ENCODE results near the gene KIF9.
"Not testable (repeated sequence)": the region's sequence is repeated elsewhere in the genome, so short reads cannot be mapped to it uniquely, and the experiment has no call there.

The KIF9 gene, protein sequence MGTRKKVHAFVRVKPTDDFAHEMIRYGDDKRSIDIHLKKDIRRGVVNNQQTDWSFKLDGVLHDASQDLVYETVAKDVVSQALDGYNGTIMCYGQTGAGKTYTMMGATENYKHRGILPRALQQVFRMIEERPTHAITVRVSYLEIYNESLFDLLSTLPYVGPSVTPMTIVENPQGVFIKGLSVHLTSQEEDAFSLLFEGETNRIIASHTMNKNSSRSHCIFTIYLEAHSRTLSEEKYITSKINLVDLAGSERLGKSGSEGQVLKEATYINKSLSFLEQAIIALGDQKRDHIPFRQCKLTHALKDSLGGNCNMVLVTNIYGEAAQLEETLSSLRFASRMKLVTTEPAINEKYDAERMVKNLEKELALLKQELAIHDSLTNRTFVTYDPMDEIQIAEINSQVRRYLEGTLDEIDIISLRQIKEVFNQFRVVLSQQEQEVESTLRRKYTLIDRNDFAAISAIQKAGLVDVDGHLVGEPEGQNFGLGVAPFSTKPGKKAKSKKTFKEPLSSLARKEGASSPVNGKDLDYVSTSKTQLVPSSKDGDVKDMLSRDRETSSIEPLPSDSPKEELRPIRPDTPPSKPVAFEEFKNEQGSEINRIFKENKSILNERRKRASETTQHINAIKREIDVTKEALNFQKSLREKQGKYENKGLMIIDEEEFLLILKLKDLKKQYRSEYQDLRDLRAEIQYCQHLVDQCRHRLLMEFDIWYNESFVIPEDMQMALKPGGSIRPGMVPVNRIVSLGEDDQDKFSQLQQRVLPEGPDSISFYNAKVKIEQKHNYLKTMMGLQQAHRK

DNA sequence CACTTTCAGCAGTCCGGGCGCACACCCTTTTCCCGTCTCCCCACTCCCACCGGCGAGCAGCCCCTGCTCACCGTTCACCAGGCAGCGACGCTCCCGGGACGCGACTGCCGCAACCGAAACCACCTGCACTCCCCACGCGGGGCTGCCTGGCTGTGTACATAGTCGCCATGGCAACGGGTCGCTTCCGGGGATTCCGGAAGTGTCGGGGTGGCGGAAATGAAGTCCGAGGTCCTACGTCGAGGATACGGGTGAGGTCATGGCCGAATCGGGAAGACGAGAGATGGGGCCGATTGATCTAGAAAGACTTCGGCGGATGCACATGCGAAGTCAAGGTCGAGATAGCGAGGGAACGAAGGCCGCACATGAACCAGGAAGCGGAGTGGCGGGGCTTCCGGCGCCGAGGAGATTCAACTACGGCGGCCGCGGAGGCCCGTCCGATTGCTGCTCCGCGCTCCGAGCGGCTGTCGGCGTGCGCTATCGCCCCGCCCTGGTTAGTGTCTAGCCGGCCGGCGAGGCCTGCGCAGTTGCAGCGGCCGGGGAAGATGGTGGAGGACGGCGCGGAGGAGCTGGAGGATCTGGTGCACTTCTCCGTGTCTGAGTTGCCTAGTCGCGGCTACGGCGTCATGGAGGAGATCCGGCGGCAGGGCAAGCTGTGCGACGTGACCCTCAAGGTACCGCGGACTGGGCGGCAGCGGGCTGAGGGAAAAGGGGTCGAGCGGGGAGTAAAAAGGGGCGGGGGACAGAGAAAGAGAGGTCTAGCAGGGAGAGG lies at the start of gene KIF9, which contains the start of gene KLHL18:
Gene KIF9, minus strand, starts transcription at position 376 of the 769 bp plus-strand sequence. CDS start 5,425 bp downstream, outside the sequence.
Gene KLHL18, plus strand, starts transcription at position 521 of the 769 bp plus-strand sequence. Its CDS starts 22 bp downstream, at position 543.
- peak; percentile 95 for DNase-seq (ENCODE audit: low spot score)

DNA sequence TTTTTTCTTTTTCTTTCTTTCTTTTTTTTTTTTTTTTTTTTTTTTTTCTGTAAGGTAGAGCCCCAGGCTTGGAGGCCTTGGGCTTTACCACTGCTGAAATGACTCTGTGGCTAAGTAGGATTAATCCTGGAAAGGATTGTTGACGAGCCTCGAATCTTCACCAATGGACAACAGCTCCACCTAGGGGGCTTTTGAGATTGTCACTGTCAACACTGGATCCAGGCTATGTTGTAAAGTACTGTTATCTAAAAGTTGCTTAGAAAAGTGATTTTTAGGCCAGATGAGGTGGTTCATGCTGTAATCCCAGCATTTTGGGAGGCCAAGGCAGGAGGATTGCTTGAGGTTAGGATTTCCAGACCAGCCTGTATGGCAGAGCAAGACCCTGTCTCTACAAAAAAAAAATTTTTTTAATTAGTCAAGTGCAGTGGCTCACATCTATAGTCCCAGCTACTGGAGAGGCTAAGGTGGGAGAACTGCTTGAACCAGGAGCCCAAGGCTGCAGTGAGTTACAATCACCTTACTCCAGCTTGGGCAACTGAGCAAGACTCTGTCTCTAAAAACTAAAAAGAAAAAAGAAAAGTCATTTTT lies 41.8 kb upstream of the KIF9 start:
- peak; percentile 84 for DNase-seq (ENCODE audit: low spot score)

DNA sequence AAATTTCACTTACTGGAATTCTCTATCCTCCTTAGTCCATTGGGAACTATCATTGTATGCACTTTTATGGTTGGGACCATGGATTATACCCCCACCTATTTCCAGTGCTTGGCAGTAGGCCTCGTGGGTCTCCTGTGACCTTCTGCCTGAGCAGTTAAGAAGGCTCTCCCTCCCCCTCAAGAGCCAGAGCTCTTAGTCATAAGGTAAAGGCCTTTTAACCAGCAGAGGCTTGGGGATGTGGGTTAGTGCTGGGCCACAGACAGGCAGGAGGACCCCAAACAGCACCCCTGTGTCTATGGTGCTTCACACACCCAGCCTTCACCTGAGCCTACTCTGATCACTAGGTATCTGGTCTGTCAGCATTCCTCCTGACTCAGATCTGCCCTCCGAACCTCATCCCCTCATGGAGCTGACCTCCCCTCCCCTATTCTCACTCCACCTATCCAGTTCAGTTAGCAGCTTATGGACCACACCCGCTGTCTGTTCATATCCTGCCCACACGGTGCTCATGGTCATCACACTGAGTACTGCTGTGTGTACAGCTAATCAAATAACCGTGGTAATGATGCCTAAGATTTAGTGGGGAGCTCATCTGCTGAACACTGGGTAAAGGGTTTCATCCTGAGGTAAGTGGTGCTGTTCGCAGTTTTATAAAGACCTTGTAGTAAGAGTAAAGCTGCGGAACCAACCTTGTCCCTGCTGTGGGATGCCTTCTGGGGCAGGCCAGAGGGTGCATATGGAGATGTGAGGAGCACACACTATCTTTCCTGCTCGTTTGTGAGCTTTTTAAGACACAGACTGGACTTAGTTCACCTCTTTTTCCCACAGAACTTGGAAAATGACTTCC lies 41.1 kb upstream of the KIF9 start:
- no peak for DNase-seq (ENCODE audit: low spot score)

DNA sequence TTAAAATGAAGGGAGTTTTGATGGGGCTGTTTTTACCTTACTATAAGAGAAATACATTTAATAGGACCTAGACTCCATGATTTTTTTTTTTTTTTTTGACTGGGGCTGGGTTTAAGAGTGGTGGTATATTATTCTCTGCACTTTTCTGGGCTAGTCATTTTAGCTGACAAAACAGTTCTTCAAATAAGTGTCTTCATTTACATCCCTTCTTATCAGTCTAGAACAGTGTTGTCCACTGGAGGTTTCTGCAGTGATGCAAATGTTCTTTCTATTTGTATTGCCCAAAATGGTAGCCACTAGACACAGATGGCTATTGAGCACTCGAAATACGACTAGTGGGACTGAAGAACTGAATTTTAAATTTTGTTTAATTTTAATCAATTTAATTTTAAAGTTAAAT lies 37.4 kb upstream of the KIF9 start:
- no peak for DNase-seq (ENCODE audit: low spot score)

DNA sequence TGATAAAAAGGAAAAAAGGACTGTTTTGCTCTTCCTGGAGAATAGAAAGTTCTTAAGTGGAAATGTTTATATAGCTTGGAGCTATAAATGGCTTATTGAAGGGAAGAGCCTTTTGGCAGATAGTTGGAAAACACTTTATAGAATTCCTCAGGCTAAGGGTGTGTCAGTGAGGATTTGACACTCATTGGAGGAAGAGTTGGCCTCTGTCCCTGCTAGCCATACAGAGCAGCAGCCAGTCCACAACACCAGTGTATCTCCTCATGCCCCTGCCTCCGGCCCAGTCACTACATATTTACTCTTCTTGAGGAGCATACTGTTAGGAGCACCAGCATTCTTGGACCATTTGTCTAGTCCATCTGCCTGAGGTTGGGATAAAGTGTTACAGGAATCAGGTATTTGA lies 36.3 kb upstream of the KIF9 start:
- no peak for DNase-seq (ENCODE audit: low spot score)

DNA sequence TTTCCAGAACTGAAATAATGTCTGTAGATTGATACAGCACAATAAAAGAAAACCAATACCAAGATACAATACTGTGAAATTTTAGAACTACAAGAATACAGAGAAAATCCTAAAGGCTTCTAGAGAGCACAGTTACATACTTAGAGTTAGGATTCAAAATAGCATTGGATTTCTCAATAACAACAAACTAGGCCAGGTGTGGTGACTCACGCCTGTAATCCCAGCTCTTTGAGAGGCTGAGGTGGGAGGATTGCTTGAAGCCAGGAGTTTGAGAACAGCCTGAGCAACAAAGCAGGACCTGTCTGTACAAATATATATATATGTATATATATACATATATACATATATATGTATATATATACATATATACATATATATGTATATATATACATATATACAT lies 33.6 kb upstream of the KIF9 start:
- not testable (repeated sequence) for DNase-seq (ENCODE audit: low spot score)

DNA sequence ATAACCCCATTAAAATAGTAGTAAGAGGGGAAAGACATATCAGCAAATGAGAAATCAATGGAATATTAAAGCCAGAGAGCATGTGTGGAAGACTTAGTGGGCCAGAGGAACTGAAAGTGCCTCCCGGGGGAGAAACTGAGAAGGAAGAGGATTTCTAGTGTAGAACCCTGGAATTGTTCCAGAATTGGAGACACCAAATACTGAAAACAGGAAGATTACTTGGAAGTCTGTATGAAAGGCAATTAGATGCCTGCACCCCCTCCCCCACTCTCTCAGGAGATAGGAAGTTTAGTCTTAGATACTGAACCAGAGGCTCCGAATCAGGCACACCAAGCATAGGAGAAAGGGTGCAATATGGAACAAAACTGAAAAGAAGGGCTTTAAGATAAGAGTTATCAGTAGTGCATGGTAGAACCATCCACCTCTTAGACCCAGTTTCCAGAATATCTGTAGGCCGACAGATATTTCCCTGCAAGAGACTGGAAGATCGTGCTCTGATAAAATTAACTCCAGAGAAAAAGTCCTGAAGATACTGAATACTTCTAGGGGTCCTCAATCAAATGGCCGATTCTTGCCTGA lies 32.6 kb upstream of the KIF9 start:
- no peak for DNase-seq (ENCODE audit: low spot score)

DNA sequence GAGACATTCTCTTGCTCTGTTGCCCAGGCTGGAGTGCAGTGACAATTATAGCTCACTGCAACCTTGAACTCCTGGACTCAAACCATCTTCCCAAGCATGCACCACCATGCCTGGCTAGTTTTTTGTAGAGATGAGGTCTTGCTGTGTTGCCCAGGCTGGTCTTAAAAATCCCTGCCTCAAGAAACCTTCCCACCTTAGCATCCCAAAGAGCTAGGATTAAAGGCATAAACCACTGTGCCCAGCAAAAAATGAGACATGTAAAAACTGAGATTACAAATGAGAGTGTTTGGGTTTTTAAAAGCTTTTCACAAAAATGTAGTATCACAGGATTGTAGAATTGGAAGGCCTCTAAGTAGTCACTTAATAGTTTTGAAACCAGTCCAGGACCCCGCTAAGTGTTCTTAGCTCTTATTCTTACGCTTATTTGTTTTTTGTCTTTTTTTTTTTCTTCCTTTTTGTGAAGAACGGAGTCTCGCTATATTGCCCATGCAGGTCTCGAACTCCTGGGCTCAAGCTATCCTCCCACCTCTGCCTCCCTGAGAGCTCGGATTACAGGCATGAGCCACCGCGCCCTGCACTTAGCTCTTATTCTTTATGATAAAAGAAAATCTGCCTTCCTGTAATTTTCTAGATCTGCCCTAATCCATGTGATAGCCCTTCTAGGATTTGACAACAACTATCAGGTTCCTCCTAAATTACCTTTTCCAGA lies 31.6 kb upstream of the KIF9 start:
- DNase-seq (ENCODE audit: low spot score) = no peak

DNA sequence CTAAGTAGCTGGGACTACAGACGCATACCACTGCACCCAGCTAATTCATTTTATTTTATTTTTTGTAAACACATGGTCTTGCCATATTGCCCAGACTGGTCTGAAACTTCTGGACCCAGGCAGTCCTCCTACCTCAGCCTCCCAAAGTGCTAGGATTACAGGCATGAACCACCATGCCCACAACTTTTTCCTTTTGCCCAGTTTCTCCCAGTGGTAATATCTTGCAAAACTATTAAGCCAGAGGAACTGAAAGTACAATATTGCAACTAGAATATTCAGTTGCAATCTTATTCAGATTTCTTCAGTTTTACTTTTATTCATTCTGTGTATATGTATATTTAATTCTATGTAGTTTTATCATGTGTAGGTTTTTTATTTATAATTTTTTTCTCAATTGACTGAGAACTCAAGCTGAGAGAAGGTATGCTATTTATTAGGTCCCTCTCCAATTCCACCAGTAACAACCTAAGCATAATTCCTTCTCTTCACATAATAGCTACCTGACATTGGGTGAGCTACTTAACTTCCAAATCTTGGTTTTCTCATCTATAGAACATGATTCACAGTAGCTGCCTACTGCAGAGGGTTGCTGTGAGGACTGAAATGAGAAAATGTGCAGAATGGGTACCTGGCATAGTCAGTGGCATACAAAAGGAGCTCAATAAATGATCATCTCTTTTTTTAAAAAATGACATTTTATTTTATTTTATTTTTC lies 30.9 kb upstream of the KIF9 start:
- no peak for DNase-seq (ENCODE audit: low spot score)

DNA sequence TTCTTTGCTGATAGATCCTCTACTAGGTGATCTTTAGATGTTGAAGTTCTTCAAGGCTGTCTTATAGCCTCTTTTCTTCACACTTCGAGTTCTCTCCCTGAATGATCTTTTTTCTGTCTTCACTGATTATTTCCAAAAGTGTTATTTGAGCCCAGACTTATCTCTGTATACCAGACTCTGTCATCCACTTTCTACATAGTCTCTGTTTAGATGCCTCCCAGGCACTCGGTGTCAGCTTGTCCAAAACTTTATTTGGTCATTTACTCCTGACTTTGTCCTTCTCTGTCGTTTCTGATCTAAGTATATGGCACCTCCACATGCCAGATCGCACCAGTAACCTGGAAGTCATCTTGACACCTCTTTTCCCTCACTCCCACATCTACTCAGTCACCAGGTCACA lies 27.8 kb upstream of the KIF9 start:
- no peak for DNase-seq (ENCODE audit: low spot score)

DNA sequence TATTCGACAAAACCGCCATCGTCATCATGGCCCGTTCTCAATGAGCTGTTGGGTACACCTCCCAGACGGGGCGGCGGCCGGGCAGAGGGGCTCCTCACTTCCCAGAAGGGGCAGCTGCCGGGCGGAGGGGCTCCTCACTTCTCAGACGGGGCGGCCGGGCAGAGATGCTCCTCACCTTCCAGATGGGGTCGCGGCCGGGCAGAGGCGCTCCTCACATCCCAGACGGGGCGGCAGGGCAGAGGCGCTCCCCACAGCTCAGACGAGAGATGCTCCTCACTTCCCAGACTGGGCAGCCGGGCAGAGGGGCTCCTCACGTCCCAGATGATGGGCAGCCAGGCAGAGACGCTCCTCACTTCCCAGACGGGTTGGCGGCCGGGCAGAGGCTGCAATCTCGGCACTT lies 26.6 kb upstream of the KIF9 start:
- DNase-seq (ENCODE audit: low spot score) = not testable (repeated sequence)

DNA sequence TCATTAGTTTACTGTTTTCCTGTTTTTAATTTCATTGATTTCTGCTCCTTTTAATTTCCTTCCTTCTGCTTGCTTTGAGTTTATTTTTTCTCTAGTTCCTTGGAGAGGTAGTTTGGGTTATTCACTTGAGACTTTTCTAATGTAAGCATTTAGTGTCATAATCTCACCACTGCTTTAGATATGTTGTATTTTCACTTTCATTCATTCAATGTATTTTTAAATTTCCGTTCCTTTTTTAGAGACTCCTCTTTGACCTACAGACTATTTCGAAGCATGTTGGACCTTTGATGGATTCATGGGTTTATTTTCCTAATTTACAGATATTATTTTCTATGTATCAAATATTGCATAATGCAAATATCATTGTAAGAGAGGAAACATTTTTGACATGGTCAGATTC lies 23.4 kb upstream of the KIF9 start:
- DNase-seq (ENCODE audit: low spot score) = no peak

DNA sequence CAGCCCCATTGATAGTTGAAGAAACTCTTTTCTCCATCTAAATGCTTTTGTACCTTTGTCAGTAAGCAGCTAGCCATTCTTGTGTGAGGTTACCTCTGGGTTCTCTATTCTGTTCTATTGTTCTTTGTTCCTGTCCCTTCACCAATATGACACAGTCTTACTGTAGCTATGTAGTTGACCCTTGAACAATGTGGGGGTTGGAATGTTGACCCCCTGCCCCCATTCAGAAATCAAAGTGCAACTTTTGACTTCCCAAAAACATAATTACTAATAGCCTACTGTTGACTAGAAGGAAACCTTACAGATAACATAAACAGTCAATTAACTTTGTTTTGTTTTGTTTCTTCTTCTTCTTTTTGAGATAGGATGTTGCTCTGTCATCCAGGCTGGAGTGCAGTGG lies 18.9 kb upstream of the KIF9 start:
- DNase-seq (ENCODE audit: low spot score) = no peak

DNA sequence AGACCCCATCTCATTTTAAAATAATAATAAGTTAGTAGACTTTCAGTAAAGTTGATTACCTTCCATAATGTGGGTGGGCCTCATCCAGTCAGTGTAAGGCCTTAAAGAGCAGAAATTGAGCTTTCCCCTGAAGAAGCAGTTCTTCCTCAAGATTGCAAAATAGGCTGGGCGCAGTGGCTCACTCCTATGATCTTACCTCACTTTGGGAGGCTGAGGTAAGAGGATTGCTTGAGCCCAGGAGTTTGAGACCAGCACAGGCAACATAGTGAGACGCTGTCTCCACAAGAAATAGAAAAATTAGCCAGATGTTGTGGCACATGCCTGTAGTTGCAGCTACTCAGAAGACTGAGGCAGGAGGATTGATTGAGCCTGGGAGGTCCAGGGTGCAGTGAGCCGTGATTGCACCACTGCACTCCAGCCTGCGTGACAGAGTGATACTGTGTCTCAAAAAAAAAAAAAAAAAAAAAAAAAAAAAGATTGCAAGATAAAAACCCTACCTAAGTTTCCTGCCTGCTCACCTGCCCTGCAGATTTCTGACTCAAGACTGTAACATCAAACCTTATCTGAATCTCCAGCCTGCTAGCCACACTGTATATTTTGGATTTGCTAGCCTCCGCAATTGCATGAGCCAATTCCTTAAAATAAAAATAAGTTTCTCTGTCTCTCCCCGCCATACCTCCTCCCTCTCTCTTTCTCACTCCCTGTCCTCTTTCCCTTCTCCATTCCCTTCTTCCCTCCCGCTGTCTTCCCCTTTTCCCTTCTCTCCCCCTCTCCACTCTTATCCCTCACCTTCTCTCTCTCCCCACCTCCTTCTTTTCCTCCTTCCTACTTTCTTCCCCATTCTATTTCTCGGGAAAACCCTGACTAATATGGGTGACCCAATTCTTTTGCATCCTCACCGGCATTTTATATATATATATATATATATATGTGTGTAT lies 17.1 kb upstream of the KIF9 start:
- no peak for DNase-seq (ENCODE audit: low spot score)

DNA sequence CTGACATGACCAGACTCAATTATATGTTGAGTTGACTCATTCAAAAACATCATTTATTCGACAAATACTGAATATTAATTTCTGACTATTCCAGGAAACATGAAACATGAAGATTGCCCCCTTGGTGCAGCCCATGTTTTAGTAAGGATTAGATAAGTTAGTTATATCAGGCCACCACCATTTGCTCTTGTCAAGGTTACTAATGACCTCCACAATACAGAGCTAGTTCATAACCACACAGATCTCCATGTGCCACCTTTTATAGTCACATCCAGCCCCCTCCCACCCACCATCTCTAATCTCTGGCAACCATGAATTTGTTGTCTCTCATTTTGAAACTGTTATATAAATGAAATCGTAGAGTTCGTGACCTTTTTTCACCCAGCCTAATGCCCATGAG lies 15.8 kb upstream of the KIF9 start:
- no peak for DNase-seq (ENCODE audit: low spot score)

DNA sequence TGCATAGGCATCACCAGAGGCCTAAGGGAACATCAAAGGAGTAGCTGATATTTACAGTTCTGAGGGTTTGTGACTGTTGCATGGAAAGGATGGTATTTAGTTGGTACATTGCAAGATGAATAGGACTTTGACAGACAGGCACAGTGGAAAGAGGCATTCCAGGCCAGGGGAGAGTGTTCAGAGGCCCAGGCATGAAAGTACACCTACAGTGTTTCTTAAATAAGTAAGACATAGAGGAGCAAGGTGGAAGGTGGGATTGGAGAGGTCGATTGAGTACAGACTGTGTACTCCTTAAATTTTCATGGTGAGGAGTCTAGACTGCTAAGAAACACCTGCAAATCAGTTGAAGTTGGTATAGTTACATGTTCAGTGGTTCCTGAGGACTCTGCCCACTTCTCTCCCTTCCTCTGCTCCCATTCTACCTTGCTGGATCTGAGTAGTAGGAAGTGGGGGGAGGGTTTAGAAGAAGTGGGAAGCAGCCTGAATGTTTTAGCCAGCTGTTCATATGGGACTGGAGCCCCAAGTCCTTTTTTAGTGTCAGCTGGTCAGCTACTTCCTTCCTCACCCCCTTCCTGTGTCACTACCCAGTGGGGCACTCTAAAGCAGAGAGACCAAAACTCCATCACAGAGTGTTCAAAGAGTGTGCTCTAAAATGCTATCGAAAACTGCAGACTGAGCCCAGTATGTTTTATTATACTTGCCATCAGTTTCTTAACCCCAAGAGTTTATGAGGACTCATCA lies 14.1 kb upstream of the KIF9 start:
- no peak for DNase-seq (ENCODE audit: low spot score)

DNA sequence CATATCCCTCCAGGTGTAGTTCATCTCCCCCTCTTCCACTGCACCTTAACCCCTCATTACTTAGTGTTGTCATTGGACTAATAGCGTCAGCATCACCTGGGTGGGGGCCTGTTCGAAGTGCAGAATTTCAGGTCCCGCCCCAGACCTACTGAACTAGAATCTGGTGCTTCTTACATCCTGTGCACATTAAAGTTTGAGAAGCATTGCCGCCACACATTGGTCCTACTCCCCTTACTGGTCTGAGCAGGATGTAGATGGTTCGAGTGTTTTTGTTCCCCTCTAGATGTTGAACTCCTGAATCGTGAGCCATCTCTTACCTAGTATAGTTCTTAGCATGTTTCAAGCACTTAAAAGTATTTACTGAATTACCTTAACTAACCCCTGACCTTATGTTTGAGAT lies 13.4 kb upstream of the KIF9 start:
- DNase-seq (ENCODE audit: low spot score) = no peak

DNA sequence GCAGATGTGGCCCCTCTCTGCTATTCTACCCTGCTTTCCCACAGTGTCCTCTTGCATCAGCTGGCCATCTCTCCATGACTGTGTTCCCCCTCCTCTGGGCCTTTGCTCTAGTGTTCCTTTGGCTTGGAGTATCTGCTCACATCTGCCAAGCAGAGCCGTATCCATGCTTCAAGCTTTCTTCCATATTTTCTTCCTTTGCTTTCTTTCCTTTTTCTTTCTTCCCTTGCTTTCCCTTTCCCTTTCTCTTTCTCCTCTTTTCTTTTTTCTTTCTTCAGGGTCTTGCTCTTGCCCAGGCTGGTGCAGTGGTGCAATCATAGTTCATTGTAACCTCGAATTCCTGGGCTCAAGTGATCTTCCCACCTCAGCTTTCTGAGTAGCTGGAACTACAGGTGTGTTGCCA lies 12.7 kb upstream of the KIF9 start:
- no peak for DNase-seq (ENCODE audit: low spot score)

All from iPS-NIHi11 (cell line).